T-helper 2 cell (primary cell): ENCODE results near the gene EPHB1.
"Not testable (repeated sequence)": the region's sequence is repeated elsewhere in the genome, so short reads cannot be mapped to it uniquely, and the experiment has no call there.

ENCODE experiments used
- DNase-seq, 5 experiments: peaks; one replicate each; pipeline versions ENCODE4 v3.0.0 to v3.0.0-alpha.2; 2012 to 2022

Gene EPHB1

GRCh38 chr3:135009014-135009413 lies 214.0 kb downstream of the EPHB1 start:
- DNase-seq = no peak

- DNase-seq = no peak
These were observed 217.0 kb downstream of the EPHB1 start for GRCh38 chr3:135012101-135012500.

- no peak for DNase-seq
These were observed 218.1 kb downstream of the EPHB1 start for GRCh38 chr3:135013206-135013605.

GRCh38 chr3:135014566-135014965 lies 219.5 kb downstream of the EPHB1 start:
- no peak for DNase-seq

GRCh38 chr3:135017003-135017893 lies 222.2 kb downstream of the EPHB1 start:
- no peak for DNase-seq

- peak in 1 of 5 experiments; percentile 36 for DNase-seq
These were observed 223.3 kb downstream of the EPHB1 start for GRCh38 chr3:135018149-135018923.

- no peak for DNase-seq
These were observed 225.1 kb downstream of the EPHB1 start for GRCh38 chr3:135020181-135020580.

- DNase-seq = no peak
These were observed 229.1 kb downstream of the EPHB1 start for GRCh38 chr3:135023996-135024658.

GRCh38 chr3:135030768-135031615 lies 235.9 kb downstream of the EPHB1 start:
- not testable (repeated sequence) for DNase-seq

GRCh38 chr3:135033737-135034136 lies 238.7 kb downstream of the EPHB1 start:
- no peak for DNase-seq

GRCh38 chr3:135034291-135034768 lies 239.3 kb downstream of the EPHB1 start:
- no peak for DNase-seq

- no peak for DNase-seq
These were observed 239.9 kb downstream of the EPHB1 start for GRCh38 chr3:135034891-135035440.

- no peak for DNase-seq
These were observed 243.1 kb downstream of the EPHB1 start for GRCh38 chr3:135038186-135038585.

- DNase-seq = not testable (repeated sequence)
These were observed 244.5 kb downstream of the EPHB1 start for GRCh38 chr3:135039536-135039935.

- no peak for DNase-seq
These were observed 245.5 kb downstream of the EPHB1 start for GRCh38 chr3:135040321-135041240.

GRCh38 chr3:135041601-135042000 lies 246.5 kb downstream of the EPHB1 start:
- no peak for DNase-seq

GRCh38 chr3:135047061-135047460 lies 252.0 kb downstream of the EPHB1 start:
- no peak for DNase-seq

GRCh38 chr3:135050536-135050935 lies 255.5 kb downstream of the EPHB1 start:
- DNase-seq = no peak

GRCh38 chr3:135051409-135051973 lies 256.4 kb downstream of the EPHB1 start:
- no peak for DNase-seq

GRCh38 chr3:135055449-135055848 lies 260.4 kb downstream of the EPHB1 start:
- no peak for DNase-seq
